HG03520 (cell line): ENCODE results near the gene RNF138.
"Not testable (repeated sequence)": the region's sequence is repeated elsewhere in the genome, so short reads cannot be mapped to it uniquely, and the experiment has no call there.

Experiments
- ATAC-seq: cut with Tn5 transposase; IDR thresholded peaks from one replicate; pipeline ENCODE4 v1.9.1; 2021; ENCODE audit warnings: mild to moderate bottlenecking, moderate library complexity; ENCODE audit not compliant: unreplicated experiment

Gene RNF138

GRCh38 chr18:32167980-32168730, 76.5 kb downstream of the RNF138 start:
- no peak for ATAC-seq

DNA sequence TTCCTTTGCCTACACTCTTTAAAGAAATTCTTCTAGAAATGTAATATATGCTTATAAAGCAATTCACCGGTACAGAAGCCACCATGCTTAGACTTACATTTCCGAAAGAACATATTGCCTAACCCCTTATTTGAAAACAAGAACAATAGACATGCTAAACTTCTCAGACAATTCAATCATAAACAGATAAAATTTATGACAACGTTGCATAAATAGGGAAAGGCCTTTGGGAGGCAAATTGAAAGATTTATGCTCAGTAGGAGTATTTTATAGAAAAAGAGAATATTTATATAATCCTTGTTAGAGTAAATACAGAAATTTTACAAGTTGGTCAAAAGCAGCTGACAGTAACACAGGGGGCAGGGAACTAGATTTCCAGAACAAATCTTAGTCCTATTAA, 82.0 kb downstream of the RNF138 start:
- no peak for ATAC-seq

DNA sequence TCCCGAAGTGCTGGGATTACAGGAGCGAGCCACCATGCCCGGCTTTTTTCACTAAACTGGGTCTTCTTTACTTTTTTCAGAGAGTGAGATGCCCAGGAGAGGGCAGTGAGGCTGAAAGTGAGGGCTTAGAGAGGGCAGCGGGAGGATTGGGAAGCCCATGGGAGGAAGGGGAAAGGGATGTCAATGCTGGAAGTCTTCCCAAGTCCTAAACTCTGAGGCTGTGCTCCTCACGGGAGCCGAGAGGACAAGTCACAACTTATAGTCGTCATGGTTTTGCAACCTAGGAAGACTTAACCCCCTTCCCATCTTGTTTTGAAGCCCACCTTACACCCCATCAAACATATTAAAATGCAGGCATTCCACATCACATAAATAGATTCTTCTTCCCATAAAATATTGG, 83.0 kb downstream of the RNF138 start:
- ATAC-seq: no peak

GRCh38 chr18:32175265-32175664, 83.6 kb downstream of the RNF138 start:
- ATAC-seq: no peak

GRCh38 chr18:32176745-32177144, 85.1 kb downstream of the RNF138 start:
- ATAC-seq: not testable (repeated sequence)

- no peak for ATAC-seq
Measured at GRCh38 chr18:32177530-32177929, 85.9 kb downstream of the RNF138 start.
